CD4-positive, alpha-beta T cell (primary cell): Measurements from ENCODE around the gene IZUMO1. TPM values are rescaled to one million over a fixed set of nuclear protein-coding genes. Genes with fewer than 3 reads are reported as not detected.
A peak's percentile ranks its signal among the peaks of the same experiment; 100 is the strongest.

ENCODE experiments used
- ATAC-seq: fragments of 200-7000 bp; cut with Tn5 transposase; one replicate; pipeline ENCODE4 v1.10.0; 2022; ENCODE audit warnings: mild to moderate bottlenecking; ENCODE audit not compliant: poor library complexity
- CTCF ChIA-PET: fragments of 350-600 bp; sonication (Branson Sonifier 250); formaldehyde crosslinking; loops from one replicate; lab custom pipeline; 2021; ENCODE audit warnings: antibody characterized with exemption, inconsistent platforms; lab: Charles Lee
- POLR2A ChIA-PET: fragments of 350-600 bp; sonication (Branson Sonifier 250); formaldehyde crosslinking; loops from one replicate; lab custom pipeline; 2021; ENCODE audit warnings: antibody characterized with exemption, inconsistent platforms; lab: Charles Lee
- DNase-seq, 14 experiments: peaks; one replicate each; pipeline ENCODE4 v3.0.0-alpha.2; 2013 to 2020; ENCODE audit warnings: mixed read lengths in 2 of 14
- H3K27ac ChIP-seq, 2 donors: one replicate each; pipeline versions ENCODE4 v1.5.1 to v1.7.0; 2013; ENCODE audit warnings: low read length in 2 of 2, low read depth in 1 of 2, mild to moderate bottlenecking in 1 of 2
- H3K27me3 ChIP-seq, 2 experiments: 1 replicate in 1 of 2; 2 replicates in 1 of 2; pipeline versions ENCODE4 v1.6.1 to v1.7.0; 2013; ENCODE audit warnings: low read length in 2 of 2, control low read depth in 1 of 2, mild to moderate bottlenecking in 1 of 2, moderate library complexity in 1 of 2; ENCODE audit not compliant: insufficient read depth in 2 of 2, control insufficient read depth in 1 of 2
- H3K36me3 ChIP-seq: one replicate; pipeline ENCODE4 v1.6.1; 2013; ENCODE audit warnings: low read length, control low read depth; ENCODE audit not compliant: insufficient read depth
- H3K4me1 ChIP-seq: one replicate; pipeline ENCODE4 v1.6.1; 2013; ENCODE audit warnings: low read length, control low read depth; ENCODE audit not compliant: insufficient read depth
- H3K4me3 ChIP-seq: one replicate; pipeline ENCODE4 v1.5.1; 2013; ENCODE audit warnings: mild to moderate bottlenecking, low read length, moderate library complexity
- H3K9me3 ChIP-seq, 2 experiments: 1 replicate in 1 of 2; 2 replicates in 1 of 2; pipeline versions ENCODE4 v1.6.1 to v1.7.0; 2013; ENCODE audit warnings: low read length in 2 of 2, mild to moderate bottlenecking in 2 of 2, control low read depth in 1 of 2, moderate library complexity in 1 of 2; ENCODE audit not compliant: control insufficient read depth in 1 of 2, insufficient read depth in 1 of 2
- H3K27ac Mint-ChIP-seq: one replicate; pipeline ENCODE4 v1.8.0; 2020; ENCODE audit warnings: mixed read lengths
- H3K27me3 Mint-ChIP-seq: one replicate; pipeline ENCODE4 v1.8.0; 2021; ENCODE audit warnings: mixed read lengths
- H3K36me3 Mint-ChIP-seq: one replicate; pipeline ENCODE4 v1.8.0; 2021; ENCODE audit warnings: low read depth, mixed read lengths
- H3K4me1 Mint-ChIP-seq: one replicate; pipeline ENCODE4 v1.8.0; 2021; ENCODE audit warnings: low read depth, mixed read lengths
- H3K4me3 Mint-ChIP-seq: one replicate; pipeline ENCODE4 v1.8.0; 2020; ENCODE audit warnings: mild to moderate bottlenecking, mixed read lengths
- H3K9me3 Mint-ChIP-seq: one replicate; pipeline ENCODE4 v1.8.0; 2020; ENCODE audit warnings: mixed read lengths
- CTCF ChIP-seq: fragments of 200-600 bp; IDR thresholded peaks from one replicate; pipeline ENCODE4 v1.8.0; 2022; ENCODE audit warnings: antibody characterized with exemption, mild to moderate bottlenecking
- intact Hi-C, 2 experiments: fragments of 100-400 bp; cut with DNase I in 1 of 2; cut with micrococcal nuclease in 1 of 2; formaldehyde crosslinking; loops; one replicate each; pipeline versions ENCODE4 v1.15.1 to v1.9.0; 2023 to 2025; cut with DNase I, micrococcal nuclease
- total RNA-seq, 174 experiments: library from RNA in 2 of 174; stranded (reverse) in 2 of 174; gene quantifications; one replicate each; pipeline ENCODE4 v1.2.3 and lab custom pipeline; 2021 to 2026

The IZUMO1 gene
- total RNA-seq, 2 experiments from 2014 or later = not detected

GRCh38 chr19:48737360-48737998 lies 9.2 kb downstream of the IZUMO1 start:
- intact Hi-C loops = no loop called here
- Mint-ChIP-seq H3K27ac (no peak overlapping the region), H3K4me1 (peaks cover 20% of the 10 kb centered on the region), H3K36me3 (no peaks in the 10 kb centered on the region), H3K27me3 (no peaks in the 10 kb centered on the region), H3K4me3 (peak overlapping the region; percentile 59), H3K9me3 (no peaks in the 10 kb centered on the region)
- no peak for TF ChIP-seq CTCF
- H3K36me3 ChIP-seq = no peaks in the 10 kb centered on the region
- no peak overlapping the region for H3K27ac ChIP-seq
- ChIA-PET CTCF (interaction anchor here (2.0 to 2.1 kb wide), 2 partner anchors 12 to 25 kb away, joined by 14 to 18 read pairs; no protein-coding TSS in a partner anchor), POLR2A (interaction anchor here (0.7 kb wide), 1 partner anchor 25 kb away, joined by 4 read pairs; no protein-coding TSS in a partner anchor)
- ATAC-seq (no peak), DNase-seq (peak in 2 of 14 experiments; percentile 25 to 58)
- H3K4me1 ChIP-seq = peaks cover 32% of the 10 kb centered on the region
- H3K27me3 ChIP-seq = peaks cover 0 to 12% of the 10 kb centered on the region in 2 experiments
- no peak overlapping the region for H3K4me3 ChIP-seq
- peaks cover 0 to 10% of the 10 kb centered on the region in 2 experiments for H3K9me3 ChIP-seq

GRCh38 chr19:48735031-48735615 lies 11.6 kb downstream of the IZUMO1 start:
- Mint-ChIP-seq H3K36me3 (no peaks in the 10 kb centered on the region), H3K27ac (no peak overlapping the region), H3K4me3 (no peak overlapping the region), H3K27me3 (no peaks in the 10 kb centered on the region), H3K4me1 (peaks cover 9% of the 10 kb centered on the region), H3K9me3 (no peaks in the 10 kb centered on the region)
- H3K27me3 ChIP-seq = peaks cover 0 to 4% of the 10 kb centered on the region in 2 experiments
- CTCF ChIA-PET = no interaction called here
- ATAC-seq (no peak), DNase-seq (peak in 1 of 14 experiments; percentile 16)
- no peaks in the 10 kb centered on the region for H3K36me3 ChIP-seq
- H3K27ac ChIP-seq = no peak overlapping the region
- H3K4me3 ChIP-seq = no peak overlapping the region
- H3K9me3 ChIP-seq = peaks cover 0 to 8% of the 10 kb centered on the region in 2 experiments
- POLR2A ChIA-PET = no interaction called here
- no peak for TF ChIP-seq CTCF
- intact Hi-C loops = no loop called here
- H3K4me1 ChIP-seq = peaks cover 16% of the 10 kb centered on the region

- Histone ChIP-seq H3K9me3 (peaks cover 0 to 11% of the 10 kb centered on the region in 2 experiments), H3K27me3 (no peaks in the 10 kb centered on the region), H3K36me3 (no peaks in the 10 kb centered on the region), H3K4me1 (peaks cover 11% of the 10 kb centered on the region), H3K4me3 (no peak overlapping the region), H3K27ac (no peak overlapping the region)
- Mint-ChIP-seq H3K4me3 (no peak overlapping the region), H3K36me3 (no peaks in the 10 kb centered on the region), H3K4me1 (peaks cover 4% of the 10 kb centered on the region), H3K27ac (no peak overlapping the region), H3K27me3 (no peaks in the 10 kb centered on the region), H3K9me3 (no peaks in the 10 kb centered on the region)
- DNase-seq (peak in 1 of 14 experiments; percentile 5), ATAC-seq (no peak)
- POLR2A ChIA-PET = no interaction called here
- CTCF ChIA-PET = no interaction called here
- TF ChIP-seq CTCF = no peak
- intact Hi-C loops = no loop called here
Measured at GRCh38 chr19:48734625-48735024, 12.1 kb downstream of the IZUMO1 start.
